Vagina (tissue), 2 donors: ENCODE measurements around the gene TECTA.

Source experiments
- CTCF ChIP-seq, 3 experiments: fragments of 450-650 bp in 2 of 3; fragments of 200-600 bp in 1 of 3; sonication (generic) in 1 of 3; IDR thresholded peaks; one replicate each; pipeline ENCODE4 v1.5.1; 2017 to 2019; ENCODE audit warnings: antibody characterized with exemption in 3 of 3, mild to moderate bottlenecking in 2 of 3, moderate library complexity in 2 of 3
- POLR2A ChIP-seq, 2 donors: fragments of 450-650 bp; IDR thresholded peaks; one replicate each; pipeline ENCODE4 v1.6.1; 2017; ENCODE audit warnings: antibody characterized with exemption in 2 of 2, mild to moderate bottlenecking in 2 of 2, moderate library complexity in 2 of 2

GRCh38 chr11:121228851-121229250 lies 127.8 kb downstream of the TECTA start:
- no peak for TF ChIP-seq POLR2A (IDR thresholded peaks at IDR 0.05)
- no peak for TF ChIP-seq CTCF (IDR thresholded peaks at IDR 0.05)
